Mesenchymal stem cell (in vitro differentiated cells and primary cell): ENCODE data around the gene CD209.
"Not testable (repeated sequence)": the region's sequence is repeated elsewhere in the genome, so short reads cannot be mapped to it uniquely, and the experiment has no call there.

Source experiments
- DNase-seq: peaks from one replicate; pipeline ENCODE4 v3.0.0-alpha.2; 2013
- H2AFZ ChIP-seq: one replicate; pipeline ENCODE4 v1.6.1; 2013; ENCODE audit warnings: low read depth, mild to moderate bottlenecking, control low read depth, inconsistent platforms, low read length, moderate library complexity
- H2AK5ac ChIP-seq: 2 replicates; pipeline ENCODE4 v1.6.1; 2013; ENCODE audit warnings: low read length, moderate library complexity, mild to moderate bottlenecking, inconsistent platforms; ENCODE audit not compliant: severe bottlenecking
- H2BK120ac ChIP-seq: one replicate; pipeline ENCODE4 v1.6.1; 2013; ENCODE audit warnings: low read depth, mild to moderate bottlenecking, inconsistent platforms, low read length, moderate library complexity
- H2BK12ac ChIP-seq, 2 experiments: one replicate each; pipeline ENCODE4 v1.6.1; 2013; ENCODE audit warnings: inconsistent platforms in 2 of 2, low read length in 2 of 2, mild to moderate bottlenecking in 2 of 2, moderate library complexity in 2 of 2, control low read depth in 1 of 2
- H2BK15ac ChIP-seq: one replicate; pipeline ENCODE4 v1.6.1; 2013; ENCODE audit warnings: mild to moderate bottlenecking, low read depth, inconsistent platforms; ENCODE audit not compliant: poor library complexity, severe bottlenecking
- H2BK5ac ChIP-seq: 2 replicates; pipeline ENCODE4 v1.6.1; 2013; ENCODE audit warnings: low read depth, mild to moderate bottlenecking, low read length, control low read depth, inconsistent platforms; ENCODE audit not compliant: poor library complexity, severe bottlenecking
- H3K14ac ChIP-seq, 2 experiments: one replicate each; pipeline ENCODE4 v1.6.1; 2013; ENCODE audit warnings: inconsistent platforms in 2 of 2, low read length in 2 of 2, control low read depth in 1 of 2, mild to moderate bottlenecking in 1 of 2, moderate library complexity in 1 of 2
- H3K18ac ChIP-seq, 2 experiments: one replicate each; pipeline ENCODE4 v1.6.1; 2013; ENCODE audit warnings: inconsistent platforms in 2 of 2, low read length in 2 of 2, control low read depth in 1 of 2, low read depth in 1 of 2, mild to moderate bottlenecking in 1 of 2
- H3K23ac ChIP-seq, 2 experiments: one replicate each; pipeline ENCODE4 v1.6.1; 2013; ENCODE audit warnings: inconsistent platforms in 2 of 2, low read length in 2 of 2, mild to moderate bottlenecking in 2 of 2, moderate library complexity in 2 of 2, control low read depth in 1 of 2
- H3K27ac ChIP-seq: 2 replicates; pipeline ENCODE4 v1.5.1; 2013; ENCODE audit warnings: mild to moderate bottlenecking, moderate library complexity, low read length, control low read depth, inconsistent platforms; ENCODE audit not compliant: poor library complexity, severe bottlenecking
- H3K27me3 ChIP-seq, 2 experiments: 2 replicates each; pipeline versions ENCODE4 v1.6.1 to v1.7.0; 2013; ENCODE audit warnings: low read length in 2 of 2, mild to moderate bottlenecking in 2 of 2, moderate library complexity in 2 of 2, control low read depth in 1 of 2, inconsistent platforms in 1 of 2; ENCODE audit not compliant: control insufficient read depth in 1 of 2, insufficient read depth in 1 of 2
- H3K36me3 ChIP-seq, 2 experiments: 2 replicates each; pipeline versions ENCODE4 v1.6.1 to v1.7.0; 2013; ENCODE audit warnings: low read length in 2 of 2, control low read depth in 1 of 2, inconsistent platforms in 1 of 2, low read depth in 1 of 2, mild to moderate bottlenecking in 1 of 2; ENCODE audit not compliant: insufficient read depth in 2 of 2, control insufficient read depth in 1 of 2
- H3K4ac ChIP-seq, 2 experiments: one replicate each; pipeline ENCODE4 v1.6.1; 2013; ENCODE audit warnings: inconsistent platforms in 2 of 2, low read length in 2 of 2, mild to moderate bottlenecking in 2 of 2, moderate library complexity in 2 of 2, control low read depth in 1 of 2, low read depth in 1 of 2
- H3K4me1 ChIP-seq: 2 replicates; pipeline ENCODE4 v1.6.1; 2013; ENCODE audit warnings: low read depth, low read length, control low read depth; ENCODE audit not compliant: control insufficient read depth, insufficient read depth
- H3K4me2 ChIP-seq: 2 replicates; pipeline ENCODE4 v1.6.1; 2013; ENCODE audit warnings: low read length, mild to moderate bottlenecking, inconsistent platforms; ENCODE audit not compliant: poor library complexity, severe bottlenecking
- H3K4me3 ChIP-seq, 2 experiments: 2 replicates each; pipeline versions ENCODE4 v1.5.1 to v1.7.0; 2013; ENCODE audit warnings: low read length in 2 of 2, mild to moderate bottlenecking in 2 of 2, control low read depth in 1 of 2, low read depth in 1 of 2; ENCODE audit not compliant: insufficient read depth in 1 of 2
- H3K79me1 ChIP-seq: replicated peaks from 2 replicates; pipeline ENCODE4 v1.6.1; 2013; ENCODE audit warnings: mild to moderate bottlenecking, control low read depth, low read length, inconsistent platforms; ENCODE audit not compliant: poor library complexity, severe bottlenecking
- H3K9ac ChIP-seq: 2 replicates; pipeline ENCODE4 v1.7.0; 2013; ENCODE audit warnings: mild to moderate bottlenecking, low read length, moderate library complexity
- H3K9me3 ChIP-seq: 2 replicates; pipeline ENCODE4 v1.7.0; 2013; ENCODE audit warnings: mild to moderate bottlenecking, low read length; ENCODE audit not compliant: control insufficient read depth
- H4K8ac ChIP-seq: one replicate; pipeline ENCODE4 v1.6.1; 2013; ENCODE audit warnings: inconsistent platforms, mild to moderate bottlenecking, low read length, moderate library complexity
- H4K91ac ChIP-seq: one replicate; pipeline ENCODE4 v1.6.1; 2013; ENCODE audit warnings: mild to moderate bottlenecking, low read length, inconsistent platforms
- WGBS: methylation state at CpG from one replicate; pipeline ENCODE4 v1.1.7; 2013; ENCODE audit warnings: mixed read lengths; 5-methylcytosine and 5-hydroxymethylcytosine counted together

Gene CD209

GRCh38 chr19:7769171-7769570 lies 21.8 kb upstream of the CD209 start:
- H3K9me3 ChIP-seq, result no peaks in the 10 kb centered on the region
- H2AFZ ChIP-seq, result no peak overlapping the region
- H3K36me3 ChIP-seq, result no peaks in the 10 kb centered on the region
- no peak overlapping the region for H3K27ac ChIP-seq
- no peak overlapping the region for H3K4me2 ChIP-seq
- H3K4ac ChIP-seq, result no peak overlapping the region
- H3K4me3 ChIP-seq, result no peak overlapping the region
- no peaks in the 10 kb centered on the region for H3K4me1 ChIP-seq
- H2BK120ac ChIP-seq, result no peak overlapping the region
- H2BK12ac ChIP-seq, result no peak overlapping the region
- no peaks in the 10 kb centered on the region for H3K79me1 ChIP-seq
- H3K18ac ChIP-seq, result no peak overlapping the region
- no peak overlapping the region for H3K14ac ChIP-seq
- DNase-seq, result no peak
- H2BK15ac ChIP-seq, result no peak overlapping the region
- H2AK5ac ChIP-seq, result no peak overlapping the region
- no peak overlapping the region for H3K9ac ChIP-seq
- no peak overlapping the region for H2BK5ac ChIP-seq
- peaks cover 16 to 48% of the 10 kb centered on the region in 2 experiments for H3K27me3 ChIP-seq
- WGBS, result 41% methylated on average over 1 of the region's 2 CpGs
- H4K91ac ChIP-seq, result no peak overlapping the region
- H3K23ac ChIP-seq, result no peak overlapping the region
- H4K8ac ChIP-seq, result no peak overlapping the region

- no peak for DNase-seq
- WGBS, result 59% methylated on average over 4 of the region's 4 CpGs
- Histone ChIP-seq H3K27ac (no peak overlapping the region), H3K36me3 (no peaks in the 10 kb centered on the region), H3K79me1 (no peaks in the 10 kb centered on the region), H3K9me3 (no peaks in the 10 kb centered on the region), H3K9ac (no peak overlapping the region), H3K4me1 (no peaks in the 10 kb centered on the region), H3K23ac (no peak overlapping the region), H2BK12ac (no peak overlapping the region), H3K4me2 (no peak overlapping the region), H2BK5ac (no peak overlapping the region), H2AFZ (no peak overlapping the region), H2BK15ac (no peak overlapping the region), H3K4me3 (no peak overlapping the region), H4K91ac (no peak overlapping the region), H3K14ac (no peak overlapping the region), H2BK120ac (no peak overlapping the region), H3K18ac (no peak overlapping the region), H3K27me3 (peaks cover 16 to 58% of the 10 kb centered on the region in 2 experiments), H4K8ac (no peak overlapping the region), H2AK5ac (no peak overlapping the region), H3K4ac (no peak overlapping the region)
Observed at GRCh38 chr19:7767487-7767886, 20.2 kb upstream of the CD209 start.

- 79% methylated on average over 11 of the region's 11 CpGs for WGBS
- peaks cover 16 to 55% of the 10 kb centered on the region in 2 experiments for H3K27me3 ChIP-seq
- DNase-seq, result no peak
- no peak overlapping the region for H3K4me2 ChIP-seq
- H3K27ac ChIP-seq, result no peak overlapping the region
- no peak overlapping the region for H2BK5ac ChIP-seq
- H3K14ac ChIP-seq, result no peak overlapping the region
- no peak overlapping the region for H2AFZ ChIP-seq
- H2BK12ac ChIP-seq, result no peak overlapping the region
- no peak overlapping the region for H2BK120ac ChIP-seq
- H3K79me1 ChIP-seq, result no peaks in the 10 kb centered on the region
- H3K9me3 ChIP-seq, result no peaks in the 10 kb centered on the region
- no peaks in the 10 kb centered on the region for H3K36me3 ChIP-seq
- H4K8ac ChIP-seq, result no peak overlapping the region
- H3K9ac ChIP-seq, result no peak overlapping the region
- H4K91ac ChIP-seq, result no peak overlapping the region
- H3K4me1 ChIP-seq, result no peaks in the 10 kb centered on the region
- H3K4me3 ChIP-seq, result no peak overlapping the region
- H3K23ac ChIP-seq, result no peak overlapping the region
- no peak overlapping the region for H3K18ac ChIP-seq
- H2AK5ac ChIP-seq, result no peak overlapping the region
- no peak overlapping the region for H3K4ac ChIP-seq
- H2BK15ac ChIP-seq, result no peak overlapping the region
Observed at GRCh38 chr19:7766535-7766934, 19.2 kb upstream of the CD209 start.

- peaks cover 16 to 49% of the 10 kb centered on the region in 2 experiments for H3K27me3 ChIP-seq
Observed at GRCh38 chr19:7765043-7765442, 17.7 kb upstream of the CD209 start.

More at GRCh38 chr19:7765043-7765442, 17.7 kb upstream of the CD209 start:
- not testable (repeated sequence) for H3K79me1 ChIP-seq, H3K23ac ChIP-seq, H2BK5ac ChIP-seq, DNase-seq, H3K14ac ChIP-seq, H2AFZ ChIP-seq, H3K4me2 ChIP-seq, H2BK120ac ChIP-seq, H3K36me3 ChIP-seq, H4K91ac ChIP-seq, H3K9me3 ChIP-seq, H3K4me1 ChIP-seq, H4K8ac ChIP-seq, H2BK12ac ChIP-seq, H3K4me3 ChIP-seq, H3K9ac ChIP-seq, H3K27ac ChIP-seq, H2BK15ac ChIP-seq, H3K4ac ChIP-seq, H2AK5ac ChIP-seq, H3K18ac ChIP-seq
- WGBS, result 66% methylated on average over 2 of the region's 2 CpGs
